Activated CD8-positive, alpha-beta T cell treated with anti-CD3 and anti-CD28 coated beads, Interleukin-2, amount 10 ng/mL, durations not matched to agents 7 days and 5 days (primary cell): ENCODE data around the gene FBXO10. TPM values are rescaled to one million over a fixed set of nuclear protein-coding genes. Genes with fewer than 3 reads are reported as not detected.

ENCODE experiments used
- ATAC-seq: fragments of 150-1000 bp; cut with Tn5 transposase; one replicate; pipeline ENCODE4 v1.10.0; 2021; ENCODE audit warnings: moderate library complexity
- CTCF ChIA-PET: fragments of 350-600 bp; sonication (Branson Sonifier 250); formaldehyde crosslinking; loops from one replicate; lab custom pipeline; 2021; ENCODE audit warnings: antibody characterized with exemption; lab: Charles Lee
- POLR2A ChIA-PET: fragments of 350-600 bp; sonication (Branson Sonifier 250); formaldehyde crosslinking; loops from one replicate; lab custom pipeline; 2021; ENCODE audit warnings: antibody characterized with exemption; lab: Charles Lee
- DNase-seq: peaks from one replicate; pipeline ENCODE4 v3.0.0-alpha.2; 2020
- H3K27ac Mint-ChIP-seq: one replicate; pipeline ENCODE4 v1.8.0; 2021; ENCODE audit warnings: mild to moderate bottlenecking, mixed read lengths
- H3K27me3 Mint-ChIP-seq: one replicate; pipeline ENCODE4 v1.8.0; 2021; ENCODE audit warnings: low read depth, mixed read lengths
- H3K36me3 Mint-ChIP-seq: one replicate; pipeline ENCODE4 v1.8.0; 2021; ENCODE audit warnings: low read depth, mixed read lengths
- H3K4me1 Mint-ChIP-seq: one replicate; pipeline ENCODE4 v1.8.0; 2021; ENCODE audit warnings: low read depth, mixed read lengths
- H3K4me3 Mint-ChIP-seq: one replicate; pipeline ENCODE4 v1.8.0; 2021; ENCODE audit warnings: mild to moderate bottlenecking, mixed read lengths
- H3K9me3 Mint-ChIP-seq: one replicate; pipeline ENCODE4 v1.8.0; 2022; ENCODE audit warnings: mixed read lengths; ENCODE audit not compliant: insufficient read depth
- total RNA-seq, 2 experiments: library from RNA; stranded (reverse); gene quantifications; one replicate each; pipeline ENCODE4 v1.2.3, GENCODE V29; 2021

FBXO10 gene
- total RNA-seq, 2 experiments from 2014 or later: 2.0 to 2.3 TPM

DNA sequence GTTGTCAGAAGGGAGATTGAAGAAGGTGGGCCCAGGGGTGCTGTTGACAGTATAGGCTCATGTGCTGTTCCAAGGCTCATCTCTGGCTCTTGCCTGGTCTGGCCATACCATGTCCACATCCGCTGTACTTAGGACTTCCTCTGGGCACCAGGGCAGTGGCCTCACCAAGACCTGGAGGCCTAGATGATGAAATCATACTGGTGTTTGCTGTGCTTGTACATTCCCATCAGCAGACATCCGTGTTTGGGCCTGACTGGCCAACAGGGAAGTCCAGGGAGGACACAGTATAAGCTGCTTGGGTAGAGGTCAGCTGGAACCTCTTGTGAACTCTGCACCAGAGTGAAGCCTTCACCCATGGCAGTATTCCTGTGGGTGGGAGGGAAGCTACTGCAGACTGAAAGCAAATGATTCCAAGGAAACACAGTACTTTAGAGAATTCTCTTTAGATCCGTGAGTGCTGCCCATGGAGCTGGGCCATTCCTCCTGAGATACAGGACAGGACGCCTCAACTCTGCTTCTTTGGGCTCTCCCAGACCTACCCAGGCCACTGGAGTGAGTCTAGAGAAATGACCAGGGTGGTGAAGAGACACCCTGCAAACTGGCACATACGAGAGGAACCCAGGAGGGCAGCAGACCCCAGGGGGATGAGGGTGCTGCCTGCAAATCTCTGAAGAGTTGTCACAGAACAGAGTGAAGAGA lies 67.9 kb downstream of the FBXO10 start:
- ChIA-PET CTCF (interaction anchor here (1.3 kb wide), 1 partner anchor 93 kb away, joined by 3 read pairs; no protein-coding TSS in a partner anchor), POLR2A (interaction anchor here (1.1 kb wide), 1 partner anchor 12 kb away, joined by 4 read pairs; no protein-coding TSS in a partner anchor)
- H3K27ac Mint-ChIP-seq: no peak overlapping the region
- H3K9me3 Mint-ChIP-seq: no peaks in the 10 kb centered on the region
- no peak for DNase-seq
- H3K4me1 Mint-ChIP-seq: peaks cover 9% of the 10 kb centered on the region
- H3K4me3 Mint-ChIP-seq: no peak overlapping the region
- H3K36me3 Mint-ChIP-seq: peaks cover 19% of the 10 kb centered on the region
- no peak for ATAC-seq
- H3K27me3 Mint-ChIP-seq: no peaks in the 10 kb centered on the region

DNA sequence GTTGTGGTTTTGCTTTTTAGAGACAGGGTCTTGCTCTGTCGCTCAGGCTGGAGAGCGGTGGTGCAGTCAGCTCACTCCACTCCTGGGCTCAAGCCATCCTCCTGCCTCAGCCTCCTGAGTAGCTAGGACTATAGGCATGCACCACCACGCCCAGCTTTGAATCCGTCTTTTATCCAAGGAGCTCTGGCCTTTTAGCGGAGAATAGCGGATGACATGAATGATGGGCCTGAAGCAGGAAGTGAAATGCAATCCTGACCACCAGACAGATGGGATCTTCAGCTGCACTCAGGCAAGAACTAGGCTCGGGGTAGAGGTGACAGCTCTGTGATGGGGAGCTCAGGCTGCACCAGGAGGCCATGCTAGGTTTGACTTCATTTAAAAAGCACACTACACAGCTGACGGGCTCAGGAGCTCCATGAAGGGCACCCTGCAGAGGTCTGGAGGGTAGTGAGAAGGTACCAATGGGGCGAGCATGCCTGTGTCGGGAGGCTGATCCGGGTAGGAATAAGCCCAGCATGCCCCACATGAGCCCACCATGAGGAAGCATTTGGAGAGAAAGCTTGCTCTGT lies 68.5 kb downstream of the FBXO10 start:
- DNase-seq (no peak), ATAC-seq (no peak)
- ChIA-PET CTCF (no interaction called here), POLR2A (interaction anchor here (0.8 kb wide), 1 partner anchor 21 kb away, joined by 4 read pairs; no protein-coding TSS in a partner anchor)
- H3K27ac Mint-ChIP-seq: no peak overlapping the region
- H3K4me3 Mint-ChIP-seq: no peak overlapping the region
- H3K4me1 Mint-ChIP-seq: peaks cover 15% of the 10 kb centered on the region
- no peaks in the 10 kb centered on the region for H3K27me3 Mint-ChIP-seq
- H3K36me3 Mint-ChIP-seq: peaks cover 26% of the 10 kb centered on the region
- no peaks in the 10 kb centered on the region for H3K9me3 Mint-ChIP-seq

- H3K27me3 Mint-ChIP-seq: no peaks in the 10 kb centered on the region
- DNase-seq: no peak
- no peaks in the 10 kb centered on the region for H3K9me3 Mint-ChIP-seq
- ATAC-seq: no peak
- H3K4me1 Mint-ChIP-seq: peaks cover 16% of the 10 kb centered on the region
- CTCF ChIA-PET: interaction anchor here (1.1 kb wide), 1 partner anchor 9 kb away, joined by 3 read pairs; no protein-coding TSS in a partner anchor
- peak overlapping the region; percentile 11 for H3K27ac Mint-ChIP-seq
- POLR2A ChIA-PET: no interaction called here
- H3K4me3 Mint-ChIP-seq: no peak overlapping the region
- peaks cover 51% of the 10 kb centered on the region for H3K36me3 Mint-ChIP-seq
These were observed 71.6 kb downstream of the FBXO10 start for GRCh38 chr9:37504605-37505004.

GRCh38 chr9:37503736-37504135 lies 72.4 kb downstream of the FBXO10 start:
- H3K4me1 Mint-ChIP-seq: peaks cover 16% of the 10 kb centered on the region
- no peaks in the 10 kb centered on the region for H3K9me3 Mint-ChIP-seq
- ChIA-PET CTCF (interaction anchor here (0.6 to 1.1 kb wide), 2 partner anchors 9 to 215 kb away, joined by 3 to 4 read pairs; no protein-coding TSS in a partner anchor), POLR2A (no interaction called here)
- no peaks in the 10 kb centered on the region for H3K27me3 Mint-ChIP-seq
- DNase-seq (peak; percentile 48), ATAC-seq (peak; percentile 75)
- H3K4me3 Mint-ChIP-seq: peak overlapping the region; percentile 1
- H3K27ac Mint-ChIP-seq: peak overlapping the region; percentile 79
- peaks cover 54% of the 10 kb centered on the region for H3K36me3 Mint-ChIP-seq

DNA sequence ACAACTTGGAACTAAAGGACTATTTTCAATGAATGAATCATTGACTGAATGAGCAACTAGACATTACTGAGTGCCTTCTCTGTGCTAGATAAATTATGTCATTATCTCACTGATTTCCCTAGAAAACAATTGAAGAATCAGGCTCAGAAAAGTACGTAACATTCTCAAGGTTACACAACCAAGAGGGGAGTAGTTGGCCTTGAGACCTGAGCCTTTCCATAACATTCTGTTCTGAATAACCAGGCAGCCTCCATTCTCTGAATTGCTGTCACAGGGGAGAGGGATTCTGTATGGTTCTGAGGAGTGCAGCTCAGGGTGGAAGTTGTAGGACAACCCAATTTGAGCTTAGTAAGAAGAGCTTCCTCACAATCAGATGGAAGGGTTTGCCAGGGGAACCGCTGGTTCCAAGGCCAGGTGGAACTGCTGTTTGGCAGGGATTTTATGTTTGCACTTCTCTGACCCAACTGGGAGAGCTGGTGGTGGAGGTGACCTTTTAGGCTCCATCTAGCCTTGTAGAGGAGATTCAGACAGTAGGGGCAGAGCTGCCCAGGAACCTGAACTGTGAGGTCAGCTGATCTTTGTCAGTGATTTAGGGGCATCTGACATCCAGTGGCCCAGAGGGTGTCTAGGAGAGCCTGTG lies 74.1 kb downstream of the FBXO10 start:
- CTCF ChIA-PET: interaction anchor here (0.6 kb wide), 1 partner anchor 626 kb away, joined by 3 read pairs; no protein-coding TSS in a partner anchor
- POLR2A ChIA-PET: interaction anchor here (0.6 to 0.9 kb wide), 2 partner anchors 379 to 411 kb away, joined by 3 read pairs; no protein-coding TSS in a partner anchor
- ATAC-seq (no peak), DNase-seq (no peak)
- Mint-ChIP-seq H3K36me3 (peaks cover 65% of the 10 kb centered on the region), H3K27me3 (no peaks in the 10 kb centered on the region), H3K9me3 (no peaks in the 10 kb centered on the region), H3K4me1 (peaks cover 16% of the 10 kb centered on the region), H3K27ac (peak overlapping the region; percentile 53), H3K4me3 (no peak overlapping the region)

GRCh38 chr9:37499297-37499696 lies 76.9 kb downstream of the FBXO10 start:
- H3K4me1 Mint-ChIP-seq: peaks cover 21% of the 10 kb centered on the region
- POLR2A ChIA-PET: no interaction called here
- peaks cover 79% of the 10 kb centered on the region for H3K36me3 Mint-ChIP-seq
- ATAC-seq (no peak), DNase-seq (no peak)
- H3K27ac Mint-ChIP-seq: no peak overlapping the region
- CTCF ChIA-PET: no interaction called here
- no peaks in the 10 kb centered on the region for H3K9me3 Mint-ChIP-seq
- no peak overlapping the region for H3K4me3 Mint-ChIP-seq
- H3K27me3 Mint-ChIP-seq: no peaks in the 10 kb centered on the region

DNA sequence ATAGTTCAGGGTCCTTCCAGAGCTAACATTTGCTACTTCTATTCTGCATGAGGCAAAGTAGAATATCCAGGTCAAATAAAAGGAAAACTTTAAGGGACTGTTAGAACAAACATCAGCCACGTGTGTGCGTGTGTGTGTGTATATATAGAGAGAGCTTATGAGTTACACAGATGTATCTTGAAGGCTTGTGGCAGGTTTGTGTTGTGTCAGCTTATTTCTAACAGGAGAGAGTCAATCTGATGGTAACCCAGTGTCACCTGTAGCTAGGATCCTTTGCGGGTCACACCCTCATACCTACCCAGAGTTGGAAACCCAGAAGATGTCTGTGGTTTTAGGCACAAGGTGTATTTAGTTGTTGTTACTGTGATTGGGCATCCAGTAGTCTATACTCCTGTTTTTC lies 77.7 kb downstream of the FBXO10 start:
- Mint-ChIP-seq H3K4me1 (peaks cover 13% of the 10 kb centered on the region), H3K4me3 (no peak overlapping the region), H3K27me3 (no peaks in the 10 kb centered on the region), H3K27ac (no peak overlapping the region), H3K36me3 (peaks cover 76% of the 10 kb centered on the region), H3K9me3 (no peaks in the 10 kb centered on the region)
- no peak for ATAC-seq
- ChIA-PET POLR2A (no interaction called here), CTCF (interaction anchor here (0.9 kb wide), 1 partner anchor 83 kb away, joined by 3 read pairs; no protein-coding TSS in a partner anchor)
- no peak for DNase-seq

- DNase-seq (no peak), ATAC-seq (no peak)
- no peak overlapping the region for H3K4me3 Mint-ChIP-seq
- ChIA-PET CTCF (interaction anchor here (0.9 kb wide), 1 partner anchor 82 kb away, joined by 3 read pairs; no protein-coding TSS in a partner anchor), POLR2A (interaction anchor here (2.1 to 3.5 kb wide), 2 partner anchors 11 to 12 kb away, joined by 4 to 20 read pairs; partner anchors contain the start of gene POLR1E)
- peaks cover 75% of the 10 kb centered on the region for H3K36me3 Mint-ChIP-seq
- H3K4me1 Mint-ChIP-seq: peaks cover 4% of the 10 kb centered on the region
- H3K27ac Mint-ChIP-seq: no peak overlapping the region
- no peaks in the 10 kb centered on the region for H3K27me3 Mint-ChIP-seq
- H3K9me3 Mint-ChIP-seq: no peaks in the 10 kb centered on the region
These were observed 78.9 kb downstream of the FBXO10 start for GRCh38 chr9:37497320-37497719.

DNA sequence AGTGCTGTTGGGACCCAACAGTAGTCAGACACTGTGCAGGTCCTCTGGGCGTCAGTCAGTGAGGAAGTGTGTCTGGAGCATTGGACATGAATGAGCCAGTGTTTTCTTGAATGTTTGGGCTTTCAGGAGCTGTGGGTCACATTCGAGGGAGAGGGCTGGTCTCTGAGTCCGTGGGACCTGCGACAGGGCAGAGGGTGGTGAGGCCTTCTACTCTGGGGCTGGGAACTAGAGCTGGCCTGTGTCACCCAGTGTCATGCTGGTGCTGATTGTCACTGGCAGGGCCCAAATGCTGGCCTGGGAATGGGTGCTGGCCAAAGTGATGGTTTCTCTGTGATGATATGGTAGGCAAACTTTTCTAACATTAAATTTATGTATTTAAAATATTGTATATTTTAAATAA lies 80.2 kb downstream of the FBXO10 start:
- POLR2A ChIA-PET: interaction anchor here (0.7 to 3.5 kb wide), 3 partner anchors 10 to 82 kb away, joined by 3 to 20 read pairs (median 4); partner anchors contain the start of gene POLR1E
- peaks cover 5% of the 10 kb centered on the region for H3K4me1 Mint-ChIP-seq
- CTCF ChIA-PET: no interaction called here
- H3K36me3 Mint-ChIP-seq: peaks cover 69% of the 10 kb centered on the region
- no peak overlapping the region for H3K27ac Mint-ChIP-seq
- DNase-seq (no peak), ATAC-seq (no peak)
- H3K27me3 Mint-ChIP-seq: no peaks in the 10 kb centered on the region
- H3K4me3 Mint-ChIP-seq: no peak overlapping the region
- H3K9me3 Mint-ChIP-seq: no peaks in the 10 kb centered on the region

DNA sequence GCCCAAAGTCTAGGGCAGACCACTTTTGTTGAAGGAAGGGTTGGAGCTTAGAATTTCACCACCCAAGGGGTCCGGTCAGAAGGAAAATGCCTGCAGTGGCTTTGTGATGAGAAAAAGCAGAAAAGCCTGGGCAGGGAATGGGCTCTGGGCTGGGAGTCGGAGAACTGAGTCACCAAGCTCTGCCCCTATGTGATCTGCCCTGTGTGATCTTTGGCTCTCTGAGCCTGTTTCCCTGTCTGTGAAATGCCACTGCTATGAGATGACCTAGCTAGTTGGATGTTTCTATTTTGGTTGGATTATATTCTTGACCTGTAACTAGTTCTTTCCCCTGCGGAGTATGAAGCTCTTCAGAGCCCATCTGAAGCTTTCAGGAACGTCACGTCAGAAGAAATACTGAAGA lies 80.6 kb downstream of the FBXO10 start:
- Mint-ChIP-seq H3K27ac (no peak overlapping the region), H3K4me1 (peaks cover 8% of the 10 kb centered on the region), H3K4me3 (no peak overlapping the region), H3K36me3 (peaks cover 69% of the 10 kb centered on the region), H3K27me3 (no peaks in the 10 kb centered on the region), H3K9me3 (no peaks in the 10 kb centered on the region)
- no peak for ATAC-seq
- ChIA-PET CTCF (interaction anchor here (1.1 kb wide), 1 partner anchor 9 kb away, joined by 3 read pairs; no protein-coding TSS in a partner anchor), POLR2A (interaction anchor here (0.7 to 3.5 kb wide), 3 partner anchors 9 to 82 kb away, joined by 3 to 20 read pairs (median 4); partner anchors contain the start of gene POLR1E)
- DNase-seq: no peak

GRCh38 chr9:37491939-37492338 lies 84.2 kb downstream of the FBXO10 start:
- no peaks in the 10 kb centered on the region for H3K27me3 Mint-ChIP-seq

More at GRCh38 chr9:37491939-37492338, 84.2 kb downstream of the FBXO10 start:
- DNase-seq (no peak), ATAC-seq (no peak)
- POLR2A ChIA-PET: no interaction called here
- Mint-ChIP-seq H3K36me3 (peaks cover 67% of the 10 kb centered on the region), H3K27ac (no peak overlapping the region), H3K4me1 (peaks cover 33% of the 10 kb centered on the region), H3K4me3 (no peak overlapping the region), H3K9me3 (no peaks in the 10 kb centered on the region)
- CTCF ChIA-PET: no interaction called here
